IPS DF 6.9 (cell line): Measurements from ENCODE around the gene FGF2.

Source experiments
- DNase-seq: peaks from one replicate; pipeline ENCODE4 v3.0.0-alpha.2; 2013; ENCODE audit warnings: low read depth, low spot score
- H3K27ac ChIP-seq: one replicate; pipeline ENCODE4 v1.5.1; 2013; ENCODE audit warnings: low read length, control low read depth
- H3K27me3 ChIP-seq: 2 replicates; pipeline ENCODE4 v1.6.1; 2013; ENCODE audit warnings: mild to moderate bottlenecking, low read length; ENCODE audit not compliant: control insufficient read depth, insufficient read depth
- H3K36me3 ChIP-seq: 2 replicates; pipeline ENCODE4 v1.6.1; 2013; ENCODE audit warnings: low read length; ENCODE audit not compliant: control insufficient read depth, insufficient read depth
- H3K4me1 ChIP-seq: 2 replicates; pipeline ENCODE4 v1.6.1; 2013; ENCODE audit warnings: low read length; ENCODE audit not compliant: control insufficient read depth, insufficient read depth
- H3K4me3 ChIP-seq: 2 replicates; pipeline ENCODE4 v1.5.1; 2013; ENCODE audit warnings: mild to moderate bottlenecking, low read length
- H3K9me3 ChIP-seq: 2 replicates; pipeline ENCODE4 v1.6.1; 2013; ENCODE audit warnings: low read length, inconsistent platforms; ENCODE audit not compliant: control insufficient read depth, insufficient read depth
- WGBS: extraction: QIAGEN DNeasy Blood & Tissue Kit; methylation state at CpG from one replicate; pipeline ENCODE4 v1.1.7; 2013; ENCODE audit warnings: mixed read lengths, missing lambda C conversion rate; ENCODE audit not compliant: insufficient read length, insufficient coverage; 5-methylcytosine and 5-hydroxymethylcytosine counted together

The FGF2 gene

GRCh38 chr4:122827258-122827878 is 737 bp downstream of the FGF2 start:
- peaks cover 9% of the 10 kb centered on the region for H3K36me3 ChIP-seq
- H3K27ac ChIP-seq: peak overlapping the region; percentile 92
- H3K9me3 ChIP-seq: no peaks in the 10 kb centered on the region
- no peaks in the 10 kb centered on the region for H3K27me3 ChIP-seq
- H3K4me1 ChIP-seq: peaks cover 7% of the 10 kb centered on the region; the same call in 1 of the 2 replicates
- H3K4me3 ChIP-seq: peak overlapping the region; percentile 79
- WGBS: no CpG with 5 or more reads among the region's 57 CpGs
- no peak for DNase-seq

DNA sequence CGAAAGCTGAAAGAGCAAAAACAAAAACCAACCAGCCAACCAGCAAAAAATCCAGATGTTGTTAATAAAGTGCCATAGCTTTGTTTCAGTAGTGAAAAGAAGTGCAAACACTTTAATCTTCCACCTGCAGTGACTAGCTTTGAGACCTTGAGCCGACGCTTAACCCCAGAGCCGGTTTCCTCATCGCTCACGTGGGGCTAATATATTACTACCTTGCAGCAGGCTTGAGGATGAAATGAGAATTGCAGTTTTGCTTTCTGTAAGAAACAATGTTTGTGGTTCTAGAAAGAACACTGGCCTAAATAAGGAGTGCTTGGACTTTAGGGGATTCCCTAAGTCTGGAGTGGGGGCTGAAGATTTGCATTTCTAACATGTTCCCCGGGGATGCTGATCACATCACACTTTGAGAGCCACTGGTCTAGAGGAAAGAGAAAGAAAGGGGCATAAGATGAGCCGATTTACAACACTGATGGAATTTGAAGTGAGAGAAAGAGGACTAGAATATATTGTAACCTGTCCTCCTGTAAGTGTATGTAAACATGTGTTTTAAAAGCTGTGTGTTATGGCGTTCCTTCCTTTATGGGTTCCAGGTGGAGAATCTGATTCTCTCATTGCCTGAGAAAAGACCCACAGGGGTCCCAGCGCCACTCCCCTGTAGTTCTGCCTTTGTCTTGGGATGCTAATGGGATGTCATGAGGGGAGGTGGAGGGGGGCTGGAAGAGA is 1.4 kb downstream of the FGF2 start:
- Histone ChIP-seq H3K4me3 (peak overlapping the region; percentile 79), H3K4me1 (peaks cover 9% of the 10 kb centered on the region; the same call in 1 of the 2 replicates), H3K27me3 (no peaks in the 10 kb centered on the region), H3K36me3 (peaks cover 9% of the 10 kb centered on the region), H3K9me3 (no peaks in the 10 kb centered on the region), H3K27ac (peak overlapping the region; percentile 92)
- peak; percentile 77 for DNase-seq
- WGBS: no CpG with 5 or more reads among the region's 10 CpGs

DNA sequence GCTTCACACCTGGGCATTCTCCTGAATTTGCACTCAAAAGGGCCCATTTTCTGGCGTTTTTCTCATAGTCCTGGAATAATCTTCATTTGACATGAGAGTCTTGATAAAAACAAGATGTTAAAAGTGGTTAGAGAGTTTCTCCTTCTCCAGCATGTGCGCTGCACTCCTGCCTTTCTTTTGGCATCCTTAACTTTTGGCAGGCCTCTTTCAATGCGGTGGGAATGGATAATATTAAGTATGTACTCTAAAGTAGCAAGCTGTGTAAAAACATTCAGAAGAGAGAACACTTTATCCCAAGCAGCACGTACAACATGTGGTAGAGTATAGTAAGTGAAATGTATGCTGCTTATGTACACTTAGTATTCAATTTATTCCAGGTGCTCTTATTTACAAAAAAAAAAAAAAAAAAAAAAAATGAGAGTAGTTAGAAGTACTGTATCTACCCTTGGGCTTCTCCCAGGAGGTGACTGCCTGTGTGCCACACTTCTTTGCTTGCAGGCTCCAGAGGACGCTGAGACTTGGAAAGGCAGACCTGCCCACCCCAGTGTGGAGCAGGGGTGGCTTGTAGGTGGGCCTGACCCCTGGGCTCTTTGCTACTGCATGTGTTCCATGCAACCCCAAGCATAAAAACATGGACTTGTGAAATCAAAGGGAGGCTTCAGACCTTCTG is 3.9 kb downstream of the FGF2 start:
- H3K27me3 ChIP-seq: no peaks in the 10 kb centered on the region
- WGBS: no CpG with 5 or more reads among the region's 5 CpGs
- 0 out of 2 replicates have a peak overlapping the region, but pooled peaks have one; percentile 1 for H3K4me3 ChIP-seq
- H3K4me1 ChIP-seq: peaks cover 11% of the 10 kb centered on the region
- no peak overlapping the region for H3K27ac ChIP-seq
- H3K9me3 ChIP-seq: no peaks in the 10 kb centered on the region
- peaks cover 12% of the 10 kb centered on the region for H3K36me3 ChIP-seq
- no peak for DNase-seq

GRCh38 chr4:122831515-122832196 is 5.0 kb downstream of the FGF2 start:
- no peak for DNase-seq
- Histone ChIP-seq H3K4me3 (no peak overlapping the region), H3K36me3 (peaks cover 12% of the 10 kb centered on the region), H3K27me3 (no peaks in the 10 kb centered on the region), H3K4me1 (peaks cover 9% of the 10 kb centered on the region), H3K27ac (no peak overlapping the region), H3K9me3 (no peaks in the 10 kb centered on the region)
- WGBS: no CpG with 5 or more reads among the region's 6 CpGs

- WGBS: no CpG with 5 or more reads among the region's 1 CpG
- no peak for DNase-seq
- no peak overlapping the region for H3K27ac ChIP-seq
- peaks cover 9% of the 10 kb centered on the region for H3K4me1 ChIP-seq
- H3K36me3 ChIP-seq: peaks cover 9% of the 10 kb centered on the region; the same call in 1 of the 2 replicates
- H3K9me3 ChIP-seq: no peaks in the 10 kb centered on the region
- H3K4me3 ChIP-seq: no peak overlapping the region
- H3K27me3 ChIP-seq: no peaks in the 10 kb centered on the region
These were observed 6.1 kb downstream of the FGF2 start for GRCh38 chr4:122832732-122833131.

GRCh38 chr4:122833999-122834398 is 7.4 kb downstream of the FGF2 start:
- no peaks in the 10 kb centered on the region for H3K27me3 ChIP-seq
- no CpG with 5 or more reads among the region's 4 CpGs for WGBS

GRCh38 chr4:122836941-122837340 is 10.3 kb downstream of the FGF2 start:
- no peaks in the 10 kb centered on the region for H3K27me3 ChIP-seq
- H3K4me1 ChIP-seq: peaks cover 5% of the 10 kb centered on the region
- H3K4me3 ChIP-seq: no peak overlapping the region
- DNase-seq: no peak
- no peak overlapping the region for H3K27ac ChIP-seq
- H3K9me3 ChIP-seq: no peaks in the 10 kb centered on the region
- WGBS: no CpG with 5 or more reads among the region's 2 CpGs
- H3K36me3 ChIP-seq: peaks cover 9% of the 10 kb centered on the region; the same call in 1 of the 2 replicates

More at GRCh38 chr4:122833999-122834398, 7.4 kb downstream of the FGF2 start:
- Histone ChIP-seq H3K4me1 (peaks cover 9% of the 10 kb centered on the region), H3K4me3 (no peak overlapping the region), H3K27ac (no peak overlapping the region), H3K9me3 (no peaks in the 10 kb centered on the region), H3K36me3 (peaks cover 9% of the 10 kb centered on the region; the same call in 1 of the 2 replicates)
- no peak for DNase-seq

DNA sequence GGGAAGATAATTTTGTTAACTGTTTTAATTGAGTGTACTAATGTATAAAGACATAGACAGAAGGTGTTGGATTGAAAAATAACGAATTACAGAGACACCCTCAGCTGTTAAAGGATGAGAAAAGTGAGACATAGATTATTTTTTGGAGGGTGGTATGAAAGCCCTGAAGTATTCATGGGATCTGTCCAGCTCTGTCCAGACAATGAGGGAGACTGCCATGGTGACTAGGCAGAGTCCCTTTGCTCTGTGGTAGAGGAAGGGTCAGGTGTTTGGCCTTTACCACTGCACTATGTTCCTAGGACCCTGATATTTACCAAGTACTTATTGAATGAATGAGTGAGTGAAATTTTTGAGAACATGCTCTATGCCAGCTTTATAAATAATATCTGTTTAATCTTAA is 11.4 kb downstream of the FGF2 start:
- peaks cover 9% of the 10 kb centered on the region; the same call in 1 of the 2 replicates for H3K36me3 ChIP-seq
- peaks cover 5% of the 10 kb centered on the region for H3K4me1 ChIP-seq
- no peak for DNase-seq
- WGBS: 100% methylated on average over 1 of the region's 1 CpG
- H3K27me3 ChIP-seq: no peaks in the 10 kb centered on the region
- no peaks in the 10 kb centered on the region for H3K9me3 ChIP-seq
- H3K4me3 ChIP-seq: no peak overlapping the region
- no peak overlapping the region for H3K27ac ChIP-seq

GRCh38 chr4:122842392-122842791 is 15.8 kb downstream of the FGF2 start:
- Histone ChIP-seq H3K4me1 (peaks cover 7% of the 10 kb centered on the region; the same call in 1 of the 2 replicates), H3K4me3 (no peak overlapping the region), H3K36me3 (peaks cover 5% of the 10 kb centered on the region; the same call in 1 of the 2 replicates), H3K27me3 (no peaks in the 10 kb centered on the region), H3K9me3 (no peaks in the 10 kb centered on the region), H3K27ac (no peak overlapping the region)
- no peak for DNase-seq
- WGBS: no CpG with 5 or more reads among the region's 1 CpG

DNA sequence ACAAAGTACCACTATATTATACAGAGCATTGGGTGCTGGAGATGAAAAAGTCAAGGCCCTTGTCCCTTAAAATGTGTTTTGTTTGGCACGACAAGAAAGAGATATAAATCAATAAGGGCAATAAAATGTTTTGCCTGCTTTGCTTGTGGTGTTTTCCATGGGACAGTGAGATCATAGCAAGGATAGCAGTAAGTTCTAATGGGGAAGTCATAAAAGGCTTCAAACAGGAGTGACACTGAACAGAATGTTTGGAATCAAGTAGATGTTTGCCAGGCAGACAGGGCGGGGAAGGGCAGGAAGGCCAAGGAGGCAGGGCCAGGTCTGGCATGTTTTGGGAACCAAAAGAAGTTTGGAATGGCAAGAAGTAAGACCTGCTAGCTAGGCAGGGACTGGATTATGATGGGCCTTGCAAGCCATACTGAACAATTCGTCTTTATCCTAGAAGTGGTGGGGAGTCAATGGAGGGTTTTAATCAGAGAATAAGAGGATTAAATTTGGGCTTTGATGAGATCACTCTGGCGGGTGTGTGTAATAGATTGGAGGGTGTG is 16.4 kb downstream of the FGF2 start:
- Histone ChIP-seq H3K4me3 (no peak overlapping the region), H3K9me3 (no peaks in the 10 kb centered on the region), H3K4me1 (peaks cover 7% of the 10 kb centered on the region; the same call in 1 of the 2 replicates), H3K27me3 (no peaks in the 10 kb centered on the region), H3K27ac (no peak overlapping the region), H3K36me3 (peaks cover 10% of the 10 kb centered on the region; the same call in 1 of the 2 replicates)
- WGBS: no CpG with 5 or more reads among the region's 4 CpGs
- no peak for DNase-seq
